Effector CD4-positive, alpha-beta T cell (primary cell): ENCODE measurements around the gene CMTR1.
"Not testable (repeated sequence)": the region's sequence is repeated elsewhere in the genome, so short reads cannot be mapped to it uniquely, and the experiment has no call there.

Source experiments
- DNase-seq: peaks from one replicate; pipeline ENCODE4 v3.0.0-alpha.2; 2020
- total RNA-seq: gene quantifications from one replicate; lab custom pipeline; 2026; lab: John Stamatoyannopoulos, UW

The CMTR1 gene
- total RNA-seq = 114 reads per million, percentile 85 among the genes with 10 or more reads in this experiment

- peak; percentile 96 for DNase-seq
These were observed at the start of gene CMTR1 for GRCh38 chr6:37432916-37433656. Gene CMTR1 (plus strand): TSS chr6:37433221. CDS start chr6:37435630, 2,409 bp downstream.

- no peak for DNase-seq
These were observed 44.4 kb upstream of the CMTR1 start for GRCh38 chr6:37388578-37388977.

GRCh38 chr6:37389857-37390256 is 43.2 kb upstream of the CMTR1 start:
- DNase-seq = no peak

- DNase-seq = no peak
These were observed 41.9 kb upstream of the CMTR1 start for GRCh38 chr6:37391120-37391519.

GRCh38 chr6:37392821-37393220 is 40.2 kb upstream of the CMTR1 start:
- no peak for DNase-seq

GRCh38 chr6:37393381-37393929 is 39.6 kb upstream of the CMTR1 start:
- no peak for DNase-seq

GRCh38 chr6:37396571-37397180 is 36.3 kb upstream of the CMTR1 start:
- no peak for DNase-seq

- DNase-seq = no peak
These were observed 33.9 kb upstream of the CMTR1 start for GRCh38 chr6:37399131-37399530.

- DNase-seq = no peak
These were observed 33.1 kb upstream of the CMTR1 start for GRCh38 chr6:37399795-37400490.

- DNase-seq = not testable (repeated sequence)
These were observed 31.4 kb upstream of the CMTR1 start for GRCh38 chr6:37401658-37402057.

GRCh38 chr6:37406726-37407341 is 26.2 kb upstream of the CMTR1 start:
- DNase-seq = no peak

- no peak for DNase-seq
These were observed 25.1 kb upstream of the CMTR1 start for GRCh38 chr6:37407948-37408347.

- DNase-seq = no peak
These were observed 23.5 kb upstream of the CMTR1 start for GRCh38 chr6:37409501-37409900.

GRCh38 chr6:37417393-37417792 is 15.6 kb upstream of the CMTR1 start:
- no peak for DNase-seq

GRCh38 chr6:37418722-37419121 is 14.3 kb upstream of the CMTR1 start:
- DNase-seq = no peak

- DNase-seq = no peak
These were observed 6.7 kb upstream of the CMTR1 start for GRCh38 chr6:37426058-37426944.

- DNase-seq = no peak
These were observed 6.0 kb upstream of the CMTR1 start for GRCh38 chr6:37426945-37427510.

- DNase-seq = no peak
These were observed 3.7 kb upstream of the CMTR1 start for GRCh38 chr6:37429352-37429750.

- DNase-seq = no peak
These were observed 468 bp upstream of the CMTR1 start for GRCh38 chr6:37432590-37432915.

GRCh38 chr6:37433657-37434271 is 743 bp downstream of the CMTR1 start:
- DNase-seq = no peak

- DNase-seq = no peak
These were observed 2.4 kb downstream of the CMTR1 start for GRCh38 chr6:37435373-37435772.
